GM18861 (cell line): ENCODE data around the gene GPR146.
"Not testable (repeated sequence)": the region's sequence is repeated elsewhere in the genome, so short reads cannot be mapped to it uniquely, and the experiment has no call there.

Experiments
- ATAC-seq: cut with Tn5 transposase; IDR thresholded peaks from one replicate; pipeline ENCODE4 v1.9.1; 2021; ENCODE audit not compliant: unreplicated experiment

The GPR146 gene

GRCh38 chr7:1044189-1045068, at the start of gene GPR146:
Gene GPR146, plus strand, starts transcription at chr7:1044546. Its CDS starts 12,970 bp downstream, at chr7:1057516.
- peak; percentile 73 for ATAC-seq

GRCh38 chr7:994592-995308, 49.6 kb upstream of the GPR146 start:
- ATAC-seq, result no peak

- no peak for ATAC-seq
Measured at GRCh38 chr7:995571-995970, 48.8 kb upstream of the GPR146 start.

- ATAC-seq, result no peak
Measured at GRCh38 chr7:996079-996872, 48.1 kb upstream of the GPR146 start.

GRCh38 chr7:997404-998395, 46.6 kb upstream of the GPR146 start:
- no peak for ATAC-seq

- ATAC-seq, result no peak
Measured at GRCh38 chr7:999149-999879, 45.0 kb upstream of the GPR146 start.

- ATAC-seq, result peak; percentile 50
Measured at GRCh38 chr7:999941-1000935, 44.1 kb upstream of the GPR146 start.

- ATAC-seq, result not testable (repeated sequence)
Measured at GRCh38 chr7:1001069-1001770, 43.1 kb upstream of the GPR146 start.

- not testable (repeated sequence) for ATAC-seq
Measured at GRCh38 chr7:1002026-1002425, 42.3 kb upstream of the GPR146 start.

GRCh38 chr7:1002445-1002844, 41.9 kb upstream of the GPR146 start:
- not testable (repeated sequence) for ATAC-seq

- ATAC-seq, result no peak
Measured at GRCh38 chr7:1004018-1004852, 40.1 kb upstream of the GPR146 start.

- ATAC-seq, result no peak
Measured at GRCh38 chr7:1005303-1005702, 39.0 kb upstream of the GPR146 start.

- no peak for ATAC-seq
Measured at GRCh38 chr7:1007901-1008300, 36.4 kb upstream of the GPR146 start.

- ATAC-seq, result no peak
Measured at GRCh38 chr7:1008733-1009363, 35.5 kb upstream of the GPR146 start.

- no peak for ATAC-seq
Measured at GRCh38 chr7:1009747-1010146, 34.6 kb upstream of the GPR146 start.

- no peak for ATAC-seq
Measured at GRCh38 chr7:1010226-1010625, 34.1 kb upstream of the GPR146 start.
